WTC11 (cell line): ENCODE data around the gene HSPG2.

Experiments
- CBFB ChIP-seq: sonication (generic); formaldehyde crosslinking; IDR thresholded peaks from 2 replicates; pipeline ENCODE4 v1.8.1; 2022; ENCODE audit warnings: mild to moderate bottlenecking, low read depth, missing genetic modification reagents
- CTCF ChIP-seq: fragments of 200-600 bp; IDR thresholded peaks from 2 replicates; pipeline ENCODE4 v1.8.0; 2022; ENCODE audit warnings: antibody characterized with exemption
- FOXJ3 ChIP-seq: sonication (generic); formaldehyde crosslinking; IDR thresholded peaks from 2 replicates; pipeline ENCODE4 v1.9.0; 2021; ENCODE audit warnings: missing genetic modification reagents, mild to moderate bottlenecking, borderline replicate concordance
- FOXP4 ChIP-seq: sonication (generic); formaldehyde crosslinking; IDR thresholded peaks from 2 replicates; pipeline ENCODE4 v1.8.0; 2022; ENCODE audit warnings: mild to moderate bottlenecking, missing genetic modification reagents
- SMAD4 ChIP-seq: sonication (generic); formaldehyde crosslinking; IDR thresholded peaks from 2 replicates; pipeline ENCODE4 v1.8.0; 2022; ENCODE audit warnings: mild to moderate bottlenecking, missing genetic modification reagents
- SP1 ChIP-seq: sonication (generic); formaldehyde crosslinking; conservative IDR thresholded peaks from 2 replicates; pipeline ENCODE4 v1.8.1; 2022; ENCODE audit warnings: missing genetic modification reagents
- TEAD1 ChIP-seq: sonication (generic); formaldehyde crosslinking; IDR thresholded peaks from 2 replicates; pipeline ENCODE4 v1.8.0; 2022; ENCODE audit warnings: mild to moderate bottlenecking, missing genetic modification reagents
- TEAD4 ChIP-seq: sonication (generic); formaldehyde crosslinking; IDR thresholded peaks from 2 replicates; pipeline ENCODE4 v1.8.0; 2022; ENCODE audit warnings: mild to moderate bottlenecking, missing genetic modification reagents
- USF2 ChIP-seq: sonication (generic); formaldehyde crosslinking; IDR thresholded peaks from 2 replicates; pipeline ENCODE4 v1.8.1; 2023; ENCODE audit warnings: mild to moderate bottlenecking, missing genetic modification reagents, moderate library complexity
- ZNF121 ChIP-seq: sonication (generic); formaldehyde crosslinking; IDR thresholded peaks from 2 replicates; pipeline ENCODE4 v1.8.0; 2023; ENCODE audit warnings: missing genetic modification reagents
- ZNF317 ChIP-seq: sonication (generic); formaldehyde crosslinking; IDR thresholded peaks from 2 replicates; pipeline ENCODE4 v1.8.1; 2023; ENCODE audit warnings: low read depth, mild to moderate bottlenecking, moderate library complexity, missing genetic modification reagents, borderline replicate concordance
- TF ChIP-seq, protein P1 (sequence below): sonication (generic); formaldehyde crosslinking; IDR thresholded peaks from 2 replicates; pipeline ENCODE4 v1.8.1; 2022; ENCODE audit warnings: low read depth, missing genetic modification reagents, borderline replicate concordance
- TF ChIP-seq, protein P2 (sequence below): sonication (generic); formaldehyde crosslinking; IDR thresholded peaks from 2 replicates; pipeline ENCODE4 v1.8.0; 2022; ENCODE audit warnings: mild to moderate bottlenecking, missing genetic modification reagents

GRCh38 chr1:21868482-21868881 is 68.6 kb downstream of the HSPG2 start:
- TF ChIP-seq ZNF121 (CRISPR knock-in tag) (no peak), CTCF (no peak), SMAD4 (no peak), ZNF317 (no peak), TEAD4 (CRISPR knock-in tag) (no peak), FOXJ3 (CRISPR knock-in tag) (no peak), SP1 (CRISPR knock-in tag) (no peak), TEAD1 (CRISPR knock-in tag) (no peak), CBFB (CRISPR knock-in tag) (no peak), USF2 (no peak), FOXP4 (CRISPR knock-in tag) (no peak)
- TF ChIP-seq, protein P1, sequence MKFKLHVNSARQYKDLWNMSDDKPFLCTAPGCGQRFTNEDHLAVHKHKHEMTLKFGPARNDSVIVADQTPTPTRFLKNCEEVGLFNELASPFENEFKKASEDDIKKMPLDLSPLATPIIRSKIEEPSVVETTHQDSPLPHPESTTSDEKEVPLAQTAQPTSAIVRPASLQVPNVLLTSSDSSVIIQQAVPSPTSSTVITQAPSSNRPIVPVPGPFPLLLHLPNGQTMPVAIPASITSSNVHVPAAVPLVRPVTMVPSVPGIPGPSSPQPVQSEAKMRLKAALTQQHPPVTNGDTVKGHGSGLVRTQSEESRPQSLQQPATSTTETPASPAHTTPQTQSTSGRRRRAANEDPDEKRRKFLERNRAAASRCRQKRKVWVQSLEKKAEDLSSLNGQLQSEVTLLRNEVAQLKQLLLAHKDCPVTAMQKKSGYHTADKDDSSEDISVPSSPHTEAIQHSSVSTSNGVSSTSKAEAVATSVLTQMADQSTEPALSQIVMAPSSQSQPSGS (CRISPR knock-in tag) = no peak
- TF ChIP-seq, protein P2, sequence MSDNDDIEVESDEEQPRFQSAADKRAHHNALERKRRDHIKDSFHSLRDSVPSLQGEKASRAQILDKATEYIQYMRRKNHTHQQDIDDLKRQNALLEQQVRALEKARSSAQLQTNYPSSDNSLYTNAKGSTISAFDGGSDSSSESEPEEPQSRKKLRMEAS (CRISPR knock-in tag) = no peak
